A673 (cell line): ENCODE results near the gene TRAF7. TPM values are rescaled to one million over a fixed set of nuclear protein-coding genes. Genes with fewer than 3 reads are reported as not detected.
A peak's percentile ranks its signal among the peaks of the same experiment; 100 is the strongest.

Experiments
- BruUV-seq: library from RNA; stranded (reverse); fragments of 400-500 nt; replicated peaks from 2 replicates; lab custom pipeline; 2021; lab: Mats Ljungman, UMichigan
- CTCF ChIA-PET: fragments of 300-600 bp; sonication (Branson Sonifier 250); formaldehyde crosslinking; loops from one replicate; lab custom pipeline; 2022; ENCODE audit warnings: antibody characterized with exemption; lab: Charles Lee
- POLR2A ChIA-PET: fragments of 300-600 bp; sonication (Branson Sonifier 250); formaldehyde crosslinking; loops from one replicate; lab custom pipeline; 2022; ENCODE audit warnings: antibody characterized with exemption; ENCODE audit not compliant: low non-redundant PET; lab: Charles Lee
- DNase-seq: peaks from one replicate; pipeline ENCODE4 v3.0.0-alpha.2; 2015; ENCODE audit warnings: low spot score
- H3K27ac ChIP-seq: fragments of 200-600 bp; sonication (generic); 2 replicates; pipeline ENCODE4 v1.5.1; 2016; ENCODE audit warnings: mixed run types, low read depth, mild to moderate bottlenecking, mixed read lengths, antibody characterized with exemption, low read length; ENCODE audit not compliant: poor library complexity, severe bottlenecking
- H3K27me3 ChIP-seq: fragments of 200-600 bp; sonication (generic); replicated peaks from 2 replicates; pipeline ENCODE4 v1.6.1; 2017; ENCODE audit warnings: mixed run types, low read depth, mild to moderate bottlenecking, mixed read lengths, antibody characterized with exemption, low read length; ENCODE audit not compliant: insufficient read depth, poor library complexity
- H3K36me3 ChIP-seq: fragments of 200-600 bp; sonication (generic); 2 replicates; pipeline ENCODE4 v1.6.1; 2016; ENCODE audit warnings: mixed run types, mild to moderate bottlenecking, mixed read lengths, antibody characterized with exemption, low read length; ENCODE audit not compliant: insufficient read depth, poor library complexity, severe bottlenecking
- H3K4me1 ChIP-seq: fragments of 200-600 bp; sonication (generic); 2 replicates; pipeline ENCODE4 v1.6.1; 2017; ENCODE audit warnings: mixed run types, mild to moderate bottlenecking, mixed read lengths, antibody characterized with exemption, low read length; ENCODE audit not compliant: insufficient read depth, poor library complexity, severe bottlenecking
- H3K4me3 ChIP-seq: fragments of 200-600 bp; sonication (generic); 2 replicates; pipeline ENCODE4 v1.5.1; 2016; ENCODE audit warnings: low read depth, mixed run types, mild to moderate bottlenecking, mixed read lengths, low read length; ENCODE audit not compliant: poor library complexity, severe bottlenecking
- H3K9me3 ChIP-seq: fragments of 200-600 bp; sonication (generic); 2 replicates; pipeline ENCODE4 v1.6.1; 2016; ENCODE audit warnings: mixed run types, low read depth, mild to moderate bottlenecking, mixed read lengths, antibody characterized with exemption, low read length; ENCODE audit not compliant: poor library complexity, severe bottlenecking
- EZH2 ChIP-seq: fragments of 200-600 bp; sonication (generic); IDR thresholded peaks from 2 replicates; pipeline ENCODE4 v1.6.1; 2017; ENCODE audit warnings: borderline replicate concordance, low read depth, mild to moderate bottlenecking, mixed read lengths, antibody characterized with exemption, low read length; ENCODE audit not compliant: poor library complexity, severe bottlenecking
- intact Hi-C: fragments of 100-400 bp; cut with micrococcal nuclease; formaldehyde crosslinking; loops from one replicate; pipeline ENCODE4 v1.10.0; 2022; ENCODE audit not compliant: unreplicated experiment
- total RNA-seq: library from RNA; stranded (reverse); gene quantifications from 2 replicates; pipeline ENCODE4 v1.2.3, GENCODE V29; 2021
- TF ChIP-seq, protein P1 (sequence below): fragments of 300-800, 200-600 bp; sonication (generic); conservative IDR thresholded peaks from 2 replicates; pipeline ENCODE4 v1.5.1; 2017; ENCODE audit warnings: low read depth, mild to moderate bottlenecking, antibody characterized with exemption, low read length, moderate library complexity, mixed read lengths

Gene TRAF7
- total RNA-seq, 1 experiment from 2014 or later = 96.7 TPM

DNA sequence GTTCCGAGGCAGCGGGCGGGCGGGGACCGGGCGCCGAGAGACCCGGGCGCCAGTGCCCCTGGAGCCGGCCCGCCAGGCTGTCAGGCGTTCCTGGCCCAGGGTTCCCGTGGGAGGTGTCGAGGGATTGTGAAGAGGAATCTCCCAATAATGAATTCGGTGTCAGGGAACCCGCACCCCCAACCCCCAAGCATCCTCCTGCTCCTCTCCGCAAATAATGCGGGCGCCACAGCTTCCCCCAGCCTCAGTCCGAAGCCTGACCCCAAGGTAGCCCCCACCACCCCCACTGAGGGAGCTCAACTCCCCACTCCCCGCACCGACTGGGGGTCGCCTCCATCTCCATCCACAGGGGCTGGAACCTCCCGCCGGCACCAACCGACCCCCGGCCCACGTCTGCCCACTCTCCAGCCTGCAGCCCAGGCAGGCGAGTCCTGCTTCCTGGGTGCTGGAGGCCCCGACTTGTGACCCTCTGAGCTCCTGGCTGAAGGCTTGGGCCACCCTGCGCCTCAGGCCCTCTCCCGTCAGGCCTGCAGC lies 41.5 kb downstream of the TRAF7 start:
- Histone ChIP-seq H3K27me3 (peaks cover 26% of the 10 kb centered on the region), H3K27ac (no peak overlapping the region), H3K9me3 (no peaks in the 10 kb centered on the region), H3K4me1 (peaks cover 7% of the 10 kb centered on the region), H3K4me3 (peak overlapping the region; percentile 35), H3K36me3 (no peaks in the 10 kb centered on the region)
- BruUV-seq = no TSS peak
- DNase-seq = no peak
- TF ChIP-seq, protein P1, sequence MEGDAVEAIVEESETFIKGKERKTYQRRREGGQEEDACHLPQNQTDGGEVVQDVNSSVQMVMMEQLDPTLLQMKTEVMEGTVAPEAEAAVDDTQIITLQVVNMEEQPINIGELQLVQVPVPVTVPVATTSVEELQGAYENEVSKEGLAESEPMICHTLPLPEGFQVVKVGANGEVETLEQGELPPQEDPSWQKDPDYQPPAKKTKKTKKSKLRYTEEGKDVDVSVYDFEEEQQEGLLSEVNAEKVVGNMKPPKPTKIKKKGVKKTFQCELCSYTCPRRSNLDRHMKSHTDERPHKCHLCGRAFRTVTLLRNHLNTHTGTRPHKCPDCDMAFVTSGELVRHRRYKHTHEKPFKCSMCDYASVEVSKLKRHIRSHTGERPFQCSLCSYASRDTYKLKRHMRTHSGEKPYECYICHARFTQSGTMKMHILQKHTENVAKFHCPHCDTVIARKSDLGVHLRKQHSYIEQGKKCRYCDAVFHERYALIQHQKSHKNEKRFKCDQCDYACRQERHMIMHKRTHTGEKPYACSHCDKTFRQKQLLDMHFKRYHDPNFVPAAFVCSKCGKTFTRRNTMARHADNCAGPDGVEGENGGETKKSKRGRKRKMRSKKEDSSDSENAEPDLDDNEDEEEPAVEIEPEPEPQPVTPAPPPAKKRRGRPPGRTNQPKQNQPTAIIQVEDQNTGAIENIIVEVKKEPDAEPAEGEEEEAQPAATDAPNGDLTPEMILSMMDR = no peak
- TF ChIP-seq EZH2 = no peak
- POLR2A ChIA-PET = no interaction called here
- CTCF ChIA-PET = no interaction called here
- intact Hi-C loops = no loop called here

DNA sequence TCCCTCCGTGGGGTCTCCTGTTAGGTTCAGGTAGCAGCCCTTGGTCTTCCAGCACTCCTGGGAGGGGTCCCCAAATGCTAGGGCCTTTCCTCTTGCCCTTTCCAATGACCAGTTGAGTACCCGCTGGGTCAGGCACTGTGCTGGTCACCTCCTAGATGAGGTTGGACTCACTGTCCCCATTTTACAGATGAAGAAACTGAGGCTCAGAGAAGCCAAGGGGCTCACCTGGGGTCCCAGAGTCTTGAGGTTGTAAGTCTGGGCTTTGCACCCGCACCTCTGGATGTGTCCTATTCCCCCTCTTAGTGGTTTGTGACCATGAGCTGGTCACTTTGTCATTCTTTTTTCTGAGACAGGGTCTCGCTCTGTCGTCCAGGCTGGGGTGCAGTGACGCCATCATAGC lies 42.2 kb downstream of the TRAF7 start:
- TF ChIP-seq, protein P1 = no peak
- no peak for TF ChIP-seq EZH2
- H3K27me3 ChIP-seq = peaks cover 26% of the 10 kb centered on the region
- H3K27ac ChIP-seq = no peak overlapping the region
- H3K4me3 ChIP-seq = no peak overlapping the region
- POLR2A ChIA-PET = no interaction called here
- DNase-seq = no peak
- CTCF ChIA-PET = no interaction called here
- intact Hi-C loops = no loop called here
- H3K36me3 ChIP-seq = no peaks in the 10 kb centered on the region
- H3K4me1 ChIP-seq = peaks cover 7% of the 10 kb centered on the region
- no TSS peak for BruUV-seq
- H3K9me3 ChIP-seq = no peaks in the 10 kb centered on the region

DNA sequence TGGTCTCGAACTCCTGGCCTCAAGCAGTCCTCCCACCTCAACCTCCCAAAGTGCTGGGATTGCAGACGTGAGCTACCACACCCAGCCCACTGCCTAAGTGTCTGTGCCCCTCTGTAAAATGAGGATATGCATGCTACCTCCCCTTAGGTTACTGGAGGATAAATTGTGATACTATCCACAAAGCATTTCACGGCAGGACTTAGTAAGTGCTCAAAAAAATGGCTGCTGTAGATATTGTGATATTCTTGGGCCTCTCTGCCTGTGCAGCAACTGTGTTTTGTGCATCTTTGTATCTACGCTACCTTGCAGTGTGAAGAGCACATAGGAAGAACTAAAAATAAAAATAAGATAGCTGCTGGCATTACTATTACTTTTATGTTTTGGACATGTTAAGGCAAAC lies 42.7 kb downstream of the TRAF7 start:
- Histone ChIP-seq H3K9me3 (no peaks in the 10 kb centered on the region), H3K27me3 (peaks cover 26% of the 10 kb centered on the region), H3K27ac (no peak overlapping the region), H3K36me3 (no peaks in the 10 kb centered on the region), H3K4me3 (no peak overlapping the region), H3K4me1 (peaks cover 7% of the 10 kb centered on the region)
- CTCF ChIA-PET = interaction anchor here (0.6 kb wide), 1 partner anchor 9 kb away, joined by 3 read pairs; no protein-coding TSS in a partner anchor
- no peak for TF ChIP-seq EZH2
- TF ChIP-seq, protein P1 = no peak
- no TSS peak for BruUV-seq
- POLR2A ChIA-PET = no interaction called here
- DNase-seq = no peak
- intact Hi-C loops = no loop called here
